Parathyroid adenoma (tissue), 2 donors: ENCODE data around the gene TMEM255B.

Experiments used
- H2AFZ ChIP-seq: fragments of 300-600 bp; sonication (generic); one replicate; pipeline ENCODE4 v1.7.0; 2017; ENCODE audit warnings: antibody characterized with exemption, mild to moderate bottlenecking
- H3K27ac ChIP-seq: fragments of 300-600 bp; sonication (generic); one replicate; pipeline ENCODE4 v1.7.0; 2017
- H3K27me3 ChIP-seq: fragments of 300-600 bp; sonication (generic); one replicate; pipeline ENCODE4 v1.7.0; 2017; ENCODE audit warnings: low read length; ENCODE audit not compliant: control insufficient read depth, insufficient read depth
- H3K36me3 ChIP-seq: fragments of 300-600 bp; sonication (generic); one replicate; pipeline ENCODE4 v1.7.0; 2017; ENCODE audit warnings: low read length; ENCODE audit not compliant: control insufficient read depth, insufficient read depth
- H3K4me1 ChIP-seq: fragments of 300-600 bp; sonication (generic); one replicate; pipeline ENCODE4 v1.7.0; 2017; ENCODE audit warnings: control low read depth
- H3K4me2 ChIP-seq: fragments of 300-600 bp; sonication (generic); one replicate; pipeline ENCODE4 v1.7.0; 2017; ENCODE audit warnings: low read length
- H3K4me3 ChIP-seq: fragments of 300-600 bp; sonication (generic); one replicate; pipeline ENCODE4 v1.7.0; 2017; ENCODE audit warnings: low read depth, low read length
- H3K79me2 ChIP-seq: fragments of 300-600 bp; sonication (generic); one replicate; pipeline ENCODE4 v1.7.0; 2017; ENCODE audit warnings: control low read depth
- H3K9ac ChIP-seq: fragments of 300-600 bp; sonication (generic); one replicate; pipeline ENCODE4 v1.7.0; 2017; ENCODE audit warnings: mild to moderate bottlenecking
- H3K9me3 ChIP-seq: fragments of 300-600 bp; sonication (generic); one replicate; pipeline ENCODE4 v1.7.0; 2017; ENCODE audit warnings: low read length; ENCODE audit not compliant: control insufficient read depth
- CTCF ChIP-seq: fragments of 300-600 bp; sonication (generic); IDR thresholded peaks from one replicate; pipeline ENCODE4 v1.7.0; 2017; ENCODE audit warnings: antibody characterized with exemption, mild to moderate bottlenecking
- donor health status: primary hyperparathyroidism.

Gene TMEM255B

GRCh38 chr13:113746671-113747070 is 12.4 kb upstream of the TMEM255B start:
- H3K9ac ChIP-seq: no peak overlapping the region
- H3K4me3 ChIP-seq: no peak overlapping the region
- no peaks in the 10 kb centered on the region for H3K9me3 ChIP-seq
- no peak for TF ChIP-seq CTCF
- no peak overlapping the region for H2AFZ ChIP-seq
- no peaks in the 10 kb centered on the region for H3K27me3 ChIP-seq
- H3K79me2 ChIP-seq: no peaks in the 10 kb centered on the region
- no peak overlapping the region for H3K27ac ChIP-seq
- H3K4me1 ChIP-seq: no peaks in the 10 kb centered on the region
- H3K36me3 ChIP-seq: no peaks in the 10 kb centered on the region
- H3K4me2 ChIP-seq: no peak overlapping the region

- Histone ChIP-seq H2AFZ (no peak overlapping the region), H3K4me3 (no peak overlapping the region), H3K36me3 (no peaks in the 10 kb centered on the region), H3K79me2 (no peaks in the 10 kb centered on the region), H3K4me2 (no peak overlapping the region), H3K9ac (no peak overlapping the region), H3K27ac (no peak overlapping the region), H3K9me3 (no peaks in the 10 kb centered on the region), H3K4me1 (no peaks in the 10 kb centered on the region), H3K27me3 (no peaks in the 10 kb centered on the region)
- TF ChIP-seq CTCF: no peak
Observed at GRCh38 chr13:113747291-113747833, 11.7 kb upstream of the TMEM255B start.

GRCh38 chr13:113748101-113748861 is 10.7 kb upstream of the TMEM255B start:
- Histone ChIP-seq H3K79me2 (no peaks in the 10 kb centered on the region), H3K9ac (no peak overlapping the region), H3K27ac (no peak overlapping the region), H3K4me1 (no peaks in the 10 kb centered on the region), H3K4me3 (no peak overlapping the region), H3K9me3 (no peaks in the 10 kb centered on the region), H2AFZ (no peak overlapping the region), H3K27me3 (no peaks in the 10 kb centered on the region), H3K36me3 (no peaks in the 10 kb centered on the region), H3K4me2 (no peak overlapping the region)
- TF ChIP-seq CTCF: no peak

- H3K27ac ChIP-seq: no peak overlapping the region
- H3K4me1 ChIP-seq: no peaks in the 10 kb centered on the region
- H3K36me3 ChIP-seq: no peaks in the 10 kb centered on the region
- H2AFZ ChIP-seq: no peak overlapping the region
- no peak overlapping the region for H3K4me3 ChIP-seq
- H3K9ac ChIP-seq: no peak overlapping the region
- H3K79me2 ChIP-seq: no peaks in the 10 kb centered on the region
- TF ChIP-seq CTCF: no peak
- no peak overlapping the region for H3K4me2 ChIP-seq
- H3K9me3 ChIP-seq: no peaks in the 10 kb centered on the region
- H3K27me3 ChIP-seq: no peaks in the 10 kb centered on the region
Observed at GRCh38 chr13:113748862-113749451, 10.1 kb upstream of the TMEM255B start.
